A549 (cell line): Measurements from ENCODE around the gene AHCTF1. TPM values are rescaled to one million over a fixed set of nuclear protein-coding genes. Genes with fewer than 3 reads are reported as not detected.

Source experiments
- ATAC-seq, 2 experiments: fragments of 200-7000 bp in 1 of 2; fragments of >200 bp in 1 of 2; cut with Nextera tagmentation in 1 of 2; cut with Tn5 transposase in 1 of 2; 3 replicates each; pipeline versions ENCODE4 v1.8.0 to v1.9.1; 2018 to 2020; ENCODE audit warnings: mild to moderate bottlenecking in 1 of 2, moderate library complexity in 1 of 2
- CTCF ChIA-PET: fragments of 300-600 bp; sonication (Branson Sonifier 250); formaldehyde crosslinking; extraction: SDS; loops from one replicate; lab custom pipeline; 2021; ENCODE audit warnings: antibody characterized with exemption, inconsistent platforms; lab: Yijun Ruan, JAX
- POLR2A ChIA-PET: fragments of 350-600 bp; formaldehyde crosslinking; extraction: SDS; loops from one replicate; lab custom pipeline; 2021; ENCODE audit warnings: antibody characterized with exemption, inconsistent platforms; lab: Yijun Ruan, JAX
- DNase-seq, 2 experiments: peaks; one replicate each; pipeline versions ENCODE4 v3.0.0 to v3.0.0-alpha.2; 2011 to 2016; ENCODE audit warnings: low read depth in 1 of 2, low spot score in 1 of 2
- FAIRE-seq: peaks from 2 replicates; lab custom pipeline; 2011; peaks lifted over from hg19 to GRCh38; lab: Jason Lieb, UNC
- H3K27ac ChIP-seq, 2 experiments: fragments of >200 bp; sonication (Bioruptor Twin); formaldehyde crosslinking; 3 replicates each; pipeline ENCODE4 v1.5.1; 2016 to 2017
- H3K4me1 ChIP-seq: fragments of >200 bp; sonication (Bioruptor Twin); formaldehyde crosslinking; 3 replicates; pipeline ENCODE4 v1.6.1; 2016
- H3K4me2 ChIP-seq: fragments of >200 bp; sonication (Bioruptor Twin); formaldehyde crosslinking; 3 replicates; pipeline ENCODE4 v1.6.1; 2016
- H3K4me3 ChIP-seq: fragments of >200 bp; sonication (Bioruptor Twin); formaldehyde crosslinking; 3 replicates; pipeline ENCODE4 v1.5.1; 2016
- H3K9me3 ChIP-seq: fragments of >200 bp; sonication (Bioruptor Twin); formaldehyde crosslinking; 3 replicates; pipeline ENCODE4 v1.6.1; 2016
- BHLHE40 ChIP-seq: IDR thresholded peaks from 2 replicates; pipeline ENCODE4 v1.6.1; 2012; ENCODE audit warnings: low read depth, low read length, inconsistent platforms
- CBX2 ChIP-seq: fragments of 200-600 bp; sonication (generic); IDR thresholded peaks from 2 replicates; pipeline ENCODE4 v1.6.1; 2016; ENCODE audit warnings: low read depth, mild to moderate bottlenecking, borderline replicate concordance
- CEBPB ChIP-seq, 2 experiments: fragments of >200 bp in 1 of 2; sonication (Bioruptor Twin) in 1 of 2; formaldehyde crosslinking in 1 of 2; IDR thresholded peaks; 2 replicates each; pipeline ENCODE4 v1.6.1; 2012 to 2016
- CTCF ChIP-seq: fragments of >200 bp; sonication (Bioruptor Twin); formaldehyde crosslinking; IDR thresholded peaks from 3 replicates; pipeline ENCODE4 v1.5.1; 2016
- EHF ChIP-seq: fragments of 250-450 bp; sonication (Bioruptor Pico); IDR thresholded peaks from 2 replicates; pipeline ENCODE4 v1.5.0; 2020; ENCODE audit warnings: mild to moderate bottlenecking
- EHMT2 ChIP-seq: fragments of 200-600 bp; sonication (generic); IDR thresholded peaks from 2 replicates; pipeline ENCODE4 v1.6.1; 2016; ENCODE audit warnings: antibody characterized with exemption, low read depth, mild to moderate bottlenecking, moderate library complexity
- ESRRA ChIP-seq: fragments of 150-350 bp; IDR thresholded peaks from 2 replicates; pipeline ENCODE4 v1.6.1; 2014; ENCODE audit warnings: mild to moderate bottlenecking, low read length, borderline replicate concordance
- FOSB ChIP-seq: fragments of 250-450 bp; sonication (Bioruptor Pico); IDR thresholded peaks from 2 replicates; pipeline ENCODE4 v1.5.0; 2020; ENCODE audit warnings: mild to moderate bottlenecking, moderate library complexity
- FOSL2 ChIP-seq, 2 experiments: fragments of 450-650 bp in 1 of 2; fragments of >200 bp in 1 of 2; sonication (Bioruptor Twin) in 1 of 2; formaldehyde crosslinking; IDR thresholded peaks; 2 replicates each; pipeline versions ENCODE4 v1.5.0 to v1.6.1; 2016 to 2020; ENCODE audit warnings: mild to moderate bottlenecking in 1 of 2, moderate library complexity in 1 of 2
- HES2 ChIP-seq: fragments of >200 bp; sonication (Bioruptor Twin); formaldehyde crosslinking; IDR thresholded peaks from 2 replicates; pipeline ENCODE4 v1.6.1; 2016
- HOXA7 ChIP-seq: fragments of 250-450 bp; sonication (Bioruptor Pico); IDR thresholded peaks from 2 replicates; pipeline ENCODE4 v1.5.0; 2020; ENCODE audit warnings: mild to moderate bottlenecking, moderate library complexity
- HOXB13 ChIP-seq: fragments of 250-450 bp; sonication (Bioruptor Pico); IDR thresholded peaks from 2 replicates; pipeline ENCODE4 v1.5.0; 2020; ENCODE audit warnings: low read depth, mild to moderate bottlenecking, moderate library complexity
- JUNB ChIP-seq: fragments of >200 bp; sonication (Bioruptor Twin); formaldehyde crosslinking; IDR thresholded peaks from 2 replicates; pipeline ENCODE4 v1.6.1; 2016
- KDM5A ChIP-seq: fragments of 200-600 bp; sonication (generic); IDR thresholded peaks from 2 replicates; pipeline ENCODE4 v1.6.1; 2016; ENCODE audit warnings: antibody characterized with exemption, mild to moderate bottlenecking
- MYC ChIP-seq: IDR thresholded peaks from 2 replicates; pipeline ENCODE4 v1.6.1; 2012; ENCODE audit warnings: mild to moderate bottlenecking, inconsistent platforms, low read length, improper control_type of control experiment, borderline replicate concordance
- NPAS2 ChIP-seq: fragments of 250-450 bp; sonication (Bioruptor Pico); IDR thresholded peaks from 2 replicates; pipeline ENCODE4 v1.8.0; 2022; ENCODE audit warnings: mild to moderate bottlenecking, moderate library complexity, borderline replicate concordance
- PHF8 ChIP-seq: fragments of 200-600 bp; sonication (generic); IDR thresholded peaks from 2 replicates; pipeline ENCODE4 v1.6.1; 2016; ENCODE audit warnings: low read depth, mild to moderate bottlenecking, antibody characterized with exemption, moderate library complexity, borderline replicate concordance
- POLR2A ChIP-seq: IDR thresholded peaks from 2 replicates; pipeline ENCODE4 v1.6.1; 2012; ENCODE audit warnings: mild to moderate bottlenecking, low read length
- POLR2AphosphoS2 ChIP-seq: conservative IDR thresholded peaks from 2 replicates; pipeline ENCODE4 v1.6.1; 2012; ENCODE audit warnings: low read length, improper control_type of control experiment, inconsistent platforms
- RAD21 ChIP-seq, 2 experiments: fragments of >200 bp in 1 of 2; sonication (Bioruptor Twin) in 1 of 2; formaldehyde crosslinking in 1 of 2; IDR thresholded peaks in 1 of 2; conservative IDR thresholded peaks in 1 of 2; 2 replicates in 1 of 2; 3 replicates in 1 of 2; pipeline ENCODE4 v1.6.1; 2012 to 2018; ENCODE audit warnings: inconsistent platforms in 1 of 2
- RARB ChIP-seq: fragments of 250-450 bp; sonication (Bioruptor Pico); IDR thresholded peaks from 2 replicates; pipeline ENCODE4 v1.8.0; 2021; ENCODE audit warnings: mild to moderate bottlenecking, moderate library complexity
- RCOR1 ChIP-seq: fragments of 150-350 bp; IDR thresholded peaks from 2 replicates; pipeline ENCODE4 v1.6.1; 2014; ENCODE audit warnings: antibody characterized with exemption, low read length, low read depth
- RFX5 ChIP-seq: fragments of 450-650 bp; IDR thresholded peaks from 2 replicates; pipeline ENCODE4 v1.7.1; 2014; ENCODE audit warnings: antibody characterized with exemption, mild to moderate bottlenecking, moderate library complexity
- SMC3 ChIP-seq: fragments of >200 bp; sonication (Bioruptor Twin); formaldehyde crosslinking; IDR thresholded peaks from 3 replicates; pipeline ENCODE4 v1.6.1; 2018; ENCODE audit warnings: inconsistent platforms
- SREBF2 ChIP-seq: fragments of 450-650 bp; IDR thresholded peaks from 2 replicates; pipeline ENCODE4 v1.6.1; 2014; ENCODE audit warnings: mild to moderate bottlenecking, moderate library complexity
- TFCP2L1 ChIP-seq: fragments of 250-450 bp; sonication (Bioruptor Pico); IDR thresholded peaks from 2 replicates; pipeline ENCODE4 v1.5.0; 2021; ENCODE audit warnings: mild to moderate bottlenecking
- ZNF302 ChIP-seq: fragments of 250-450 bp; sonication (Bioruptor Pico); IDR thresholded peaks from 2 replicates; pipeline ENCODE4 v1.9.0; 2021; ENCODE audit warnings: inconsistent platforms, mild to moderate bottlenecking, moderate library complexity
- ZSCAN20 ChIP-seq: fragments of 250-450 bp; sonication (Bioruptor Pico); IDR thresholded peaks from 2 replicates; pipeline ENCODE4 v1.8.0; 2022; ENCODE audit warnings: mild to moderate bottlenecking, moderate library complexity
- WGBS: methylation state at CpG from one replicate; pipeline ENCODE4 v1.1.6; 2017; ENCODE audit errors: missing lambda C conversion rate; 5-methylcytosine and 5-hydroxymethylcytosine counted together
- polyA plus RNA-seq, 4 experiments: library from polyadenylated mRNA; depleted of rRNA in 3 of 4; stranded (reverse); fragments of >200 nt; fragmentation: RNase III in 1 of 4; extraction: RNeasy Plus Mini Kit Qiagen cat#74134 plus additional on column Dnase treatment in 1 of 4; gene quantifications; 2 replicates in 3 of 4; 3 replicates in 1 of 4; pipeline ENCODE4 v1.2.3, GENCODE V29; 2011 to 2017
- TF ChIP-seq, protein P1 (sequence below): IDR thresholded peaks from 2 replicates; pipeline ENCODE4 v1.6.1; 2012; ENCODE audit warnings: low read depth, borderline replicate concordance

AHCTF1 gene
- polyA plus RNA-seq, 2 of the 4 experiments (the other 2 are of a cell fraction), result 27.0 to 44.7 TPM

DNA sequence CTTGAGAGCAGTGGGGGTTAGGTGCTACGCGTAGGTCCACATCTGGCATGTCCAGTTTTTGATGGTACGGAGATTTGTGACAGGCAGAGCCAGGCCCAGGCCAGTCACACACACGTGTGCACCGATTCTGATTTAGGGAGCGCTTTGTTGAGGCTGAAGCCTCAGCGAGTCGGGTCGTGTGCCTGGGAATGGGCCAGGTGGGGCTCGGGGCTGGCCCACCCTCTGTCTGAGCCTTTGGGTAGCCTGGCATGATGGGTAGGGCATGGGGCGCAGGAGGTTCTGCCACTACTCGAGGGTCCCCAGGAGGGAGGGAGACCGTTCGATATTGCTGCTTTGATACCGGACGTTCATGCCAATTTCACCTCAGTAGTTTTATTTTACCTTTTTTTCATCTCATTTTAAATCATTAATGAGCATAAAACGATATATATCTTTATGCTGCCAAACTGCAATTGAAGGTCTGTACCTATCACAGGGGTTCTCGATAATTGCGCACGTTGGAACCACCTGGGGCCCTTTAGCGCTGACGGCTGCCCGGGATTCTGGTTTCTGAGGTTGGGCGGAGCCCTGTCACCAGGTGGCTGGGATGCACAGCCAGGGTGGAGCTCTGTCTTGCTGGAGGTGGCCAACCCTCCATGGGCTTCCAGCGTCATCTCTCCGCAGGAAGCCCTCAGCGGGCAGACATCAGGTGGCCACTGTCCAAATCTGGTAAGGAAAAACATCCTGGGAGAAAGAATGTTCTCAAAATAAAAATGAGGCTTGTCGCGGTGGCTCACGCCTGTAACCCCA, 135.6 kb downstream of the AHCTF1 start:
- no peak overlapping the region for H3K4me3 ChIP-seq
- WGBS, result 84% methylated on average over 30 of the region's 30 CpGs
- ATAC-seq, result no peak
- peaks cover 14% of the 10 kb centered on the region; the same call in 2 of the 3 replicates for H3K4me1 ChIP-seq
- TF ChIP-seq, protein P1, sequence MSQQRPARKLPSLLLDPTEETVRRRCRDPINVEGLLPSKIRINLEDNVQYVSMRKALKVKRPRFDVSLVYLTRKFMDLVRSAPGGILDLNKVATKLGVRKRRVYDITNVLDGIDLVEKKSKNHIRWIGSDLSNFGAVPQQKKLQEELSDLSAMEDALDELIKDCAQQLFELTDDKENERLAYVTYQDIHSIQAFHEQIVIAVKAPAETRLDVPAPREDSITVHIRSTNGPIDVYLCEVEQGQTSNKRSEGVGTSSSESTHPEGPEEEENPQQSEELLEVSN, result no peak
- no peak for TF ChIP-seq EHMT2
- TF ChIP-seq TFCP2L1 (CRISPR knock-in tag), result no peak
- TF ChIP-seq CEBPB (IDR thresholded peaks at IDR 0.05), result no peak
- TF ChIP-seq ZNF302 (CRISPR knock-in tag), result no peak
- TF ChIP-seq POLR2A, result no peak
- no peak for TF ChIP-seq ESRRA
- no peak for TF ChIP-seq NPAS2 (CRISPR knock-in tag)
- TF ChIP-seq RAD21 (conservative IDR thresholded peaks at IDR 0.05 in 1 of 2, IDR thresholded peaks at IDR 0.05 in 1 of 2), result no peak
- TF ChIP-seq SREBF2, result no peak
- TF ChIP-seq FOSB (CRISPR knock-in tag), result no peak
- no peak for TF ChIP-seq KDM5A
- TF ChIP-seq BHLHE40, result no peak
- TF ChIP-seq CBX2, result no peak
- no peak for TF ChIP-seq CTCF
- TF ChIP-seq SMC3, result no peak
- TF ChIP-seq EHF (CRISPR knock-in tag), result no peak
- no peak for TF ChIP-seq ZSCAN20
- no peak for TF ChIP-seq RFX5
- no peak overlapping the region for H3K27ac ChIP-seq
- DNase-seq, result no peak
- no peak overlapping the region for H3K4me2 ChIP-seq
- POLR2A ChIA-PET, result no interaction called here
- FAIRE-seq, result no peak
- H3K9me3 ChIP-seq, result no peaks in the 10 kb centered on the region
- CTCF ChIA-PET, result interaction anchor here (1.1 kb wide), 1 partner anchor 30 kb away, joined by 3 read pairs; no protein-coding TSS in a partner anchor

DNA sequence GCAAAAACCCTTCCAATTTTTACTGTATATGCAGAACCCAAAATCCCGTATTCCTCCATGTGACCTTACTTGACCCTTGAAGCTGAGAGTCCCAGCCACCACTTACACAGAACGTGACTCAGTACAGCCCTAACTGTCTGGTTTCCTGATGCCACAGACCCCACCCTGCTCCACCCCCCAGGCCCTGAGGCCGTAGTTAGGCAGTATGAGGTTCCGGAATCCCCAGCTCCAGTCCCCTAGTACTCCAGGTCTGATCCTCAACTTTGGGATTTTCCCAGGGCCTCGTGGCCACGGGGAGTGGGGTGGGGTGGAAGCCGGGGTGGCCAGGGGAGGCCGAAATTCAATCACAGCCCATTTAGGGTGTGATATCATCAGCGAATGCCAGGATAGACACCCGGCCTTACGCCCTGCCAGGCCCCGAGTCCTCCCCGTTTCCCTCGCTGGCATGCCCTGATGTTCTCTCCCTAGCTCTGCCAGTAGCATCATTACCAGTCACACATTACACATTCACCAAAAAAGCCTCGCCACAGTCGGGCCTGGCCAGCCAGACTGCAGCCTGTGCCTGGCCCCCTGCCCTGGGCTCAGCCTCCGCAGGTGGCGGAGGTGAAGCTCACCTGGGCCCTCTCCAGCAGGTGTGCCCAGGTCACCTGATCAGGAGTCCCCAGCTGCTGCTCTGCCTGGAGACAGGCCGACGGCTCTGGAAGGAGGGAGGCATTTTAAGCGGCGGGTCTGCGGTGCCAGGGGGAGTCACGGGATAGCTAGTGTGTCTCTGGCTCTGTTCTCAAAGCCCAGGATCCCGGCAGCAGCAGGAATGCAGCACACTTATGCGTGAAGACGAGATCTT, 136.7 kb downstream of the AHCTF1 start:
- Histone ChIP-seq H3K9me3 (no peaks in the 10 kb centered on the region), H3K4me3 (no peak overlapping the region), H3K4me2 (no peak overlapping the region), H3K27ac (0 out of 6 replicates have a peak overlapping the region, but pooled peaks of 1 of the 2 experiments have one; percentile 6), H3K4me1 (peaks cover 14% of the 10 kb centered on the region; the same call in 2 of the 3 replicates)
- POLR2A ChIA-PET, result no interaction called here
- CTCF ChIA-PET, result interaction anchor here (0.9 to 1.1 kb wide), 2 partner anchors 28 to 106 kb away, joined by 3 read pairs; no protein-coding TSS in a partner anchor
- ATAC-seq (peak; percentile 2 to 46; a peak in 3 of 6 replicates), DNase-seq (peak in 1 of 2 experiments; percentile 16), FAIRE-seq (no peak)
- TF ChIP-seq MYC (no peak), FOSL2 (IDR thresholded peaks at IDR 0.05) (no peak), FOSL2 (CRISPR knock-in tag; IDR thresholded peaks at IDR 0.05) (no peak), RARB (CRISPR knock-in tag) (no peak), EHMT2 (no peak), HES2 (no peak), ESRRA (no peak), HOXB13 (CRISPR knock-in tag) (no peak), TFCP2L1 (CRISPR knock-in tag) (no peak), SMC3 (no peak), PHF8 (no peak), HOXA7 (CRISPR knock-in tag) (no peak), BHLHE40 (no peak), RCOR1 (no peak), KDM5A (no peak), POLR2AphosphoS2 (no peak), JUNB (no peak), RAD21 (conservative IDR thresholded peaks at IDR 0.05 in 1 of 2, IDR thresholded peaks at IDR 0.05 in 1 of 2) (no peak), RFX5 (no peak)
- TF ChIP-seq, protein P1, result no peak
- 82% methylated on average over 21 of the region's 27 CpGs for WGBS
